GM18870 (cell line): Measurements from ENCODE around the gene ARRDC4.
A peak's percentile ranks its signal among the peaks of the same experiment; 100 is the strongest.

Experiments
- ATAC-seq: cut with Tn5 transposase; IDR thresholded peaks from one replicate; pipeline ENCODE4 v1.9.1; 2021; ENCODE audit warnings: moderate library complexity; ENCODE audit not compliant: unreplicated experiment

ARRDC4 gene, protein sequence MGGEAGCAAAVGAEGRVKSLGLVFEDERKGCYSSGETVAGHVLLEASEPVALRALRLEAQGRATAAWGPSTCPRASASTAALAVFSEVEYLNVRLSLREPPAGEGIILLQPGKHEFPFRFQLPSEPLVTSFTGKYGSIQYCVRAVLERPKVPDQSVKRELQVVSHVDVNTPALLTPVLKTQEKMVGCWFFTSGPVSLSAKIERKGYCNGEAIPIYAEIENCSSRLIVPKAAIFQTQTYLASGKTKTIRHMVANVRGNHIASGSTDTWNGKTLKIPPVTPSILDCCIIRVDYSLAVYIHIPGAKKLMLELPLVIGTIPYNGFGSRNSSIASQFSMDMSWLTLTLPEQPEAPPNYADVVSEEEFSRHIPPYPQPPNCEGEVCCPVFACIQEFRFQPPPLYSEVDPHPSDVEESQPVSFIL

DNA sequence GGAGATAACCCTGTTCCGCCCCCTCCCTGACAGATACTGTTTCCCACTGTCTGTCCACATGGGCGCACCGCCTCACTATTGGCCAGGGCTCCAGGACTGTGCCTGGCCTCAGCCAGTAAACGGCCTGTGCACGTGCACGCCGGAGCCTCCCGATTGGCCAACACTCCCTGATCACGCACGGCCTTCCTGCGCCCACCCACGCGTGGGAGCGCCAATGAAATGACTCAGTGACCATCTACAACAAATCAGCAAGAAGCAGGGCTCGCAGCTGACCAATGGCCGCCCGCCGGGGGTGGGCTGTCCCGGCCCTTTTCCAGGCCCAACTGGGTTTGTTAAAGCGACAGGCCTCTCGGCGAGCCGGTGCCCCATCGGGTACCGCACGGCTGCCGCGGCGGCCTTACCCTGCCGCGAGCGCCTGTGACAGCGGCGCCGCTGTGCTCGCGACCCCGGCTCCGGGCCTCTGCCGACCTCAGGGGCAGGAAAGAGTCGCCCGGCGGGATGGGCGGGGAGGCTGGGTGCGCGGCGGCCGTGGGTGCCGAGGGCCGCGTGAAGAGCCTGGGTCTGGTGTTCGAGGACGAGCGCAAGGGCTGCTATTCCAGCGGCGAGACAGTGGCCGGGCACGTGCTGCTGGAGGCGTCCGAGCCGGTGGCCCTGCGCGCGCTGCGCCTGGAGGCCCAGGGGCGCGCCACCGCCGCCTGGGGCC, at the start of gene ARRDC4:
TSS of gene ARRDC4 (plus strand) at position 340 of the 703 bp plus-strand sequence. CDS start at position 499, 159 bp downstream.
- peak; percentile 76 for ATAC-seq

GRCh38 chr15:97914711-97915110, 45.8 kb upstream of the ARRDC4 start:
- no peak for ATAC-seq

DNA sequence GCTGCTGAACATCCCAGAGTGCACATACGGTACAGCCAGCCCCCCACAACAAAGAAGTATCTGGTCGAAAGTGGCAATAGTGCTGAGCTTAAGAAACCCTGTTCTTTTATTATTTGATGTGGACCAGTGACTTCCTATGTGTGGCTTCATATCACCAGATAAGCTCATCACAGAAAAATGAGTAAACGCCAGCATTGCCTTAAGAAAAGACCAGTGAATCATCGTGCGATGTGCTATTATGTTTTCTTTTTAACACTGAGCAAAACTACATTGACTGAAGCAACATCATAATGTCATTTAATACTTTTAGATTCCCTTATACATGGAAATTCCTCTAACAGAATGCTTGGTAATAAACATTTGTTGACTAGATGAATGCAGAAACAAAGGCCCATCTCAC, 45.2 kb upstream of the ARRDC4 start:
- ATAC-seq: no peak

GRCh38 chr15:97921296-97921865, 39.1 kb upstream of the ARRDC4 start:
- no peak for ATAC-seq

DNA sequence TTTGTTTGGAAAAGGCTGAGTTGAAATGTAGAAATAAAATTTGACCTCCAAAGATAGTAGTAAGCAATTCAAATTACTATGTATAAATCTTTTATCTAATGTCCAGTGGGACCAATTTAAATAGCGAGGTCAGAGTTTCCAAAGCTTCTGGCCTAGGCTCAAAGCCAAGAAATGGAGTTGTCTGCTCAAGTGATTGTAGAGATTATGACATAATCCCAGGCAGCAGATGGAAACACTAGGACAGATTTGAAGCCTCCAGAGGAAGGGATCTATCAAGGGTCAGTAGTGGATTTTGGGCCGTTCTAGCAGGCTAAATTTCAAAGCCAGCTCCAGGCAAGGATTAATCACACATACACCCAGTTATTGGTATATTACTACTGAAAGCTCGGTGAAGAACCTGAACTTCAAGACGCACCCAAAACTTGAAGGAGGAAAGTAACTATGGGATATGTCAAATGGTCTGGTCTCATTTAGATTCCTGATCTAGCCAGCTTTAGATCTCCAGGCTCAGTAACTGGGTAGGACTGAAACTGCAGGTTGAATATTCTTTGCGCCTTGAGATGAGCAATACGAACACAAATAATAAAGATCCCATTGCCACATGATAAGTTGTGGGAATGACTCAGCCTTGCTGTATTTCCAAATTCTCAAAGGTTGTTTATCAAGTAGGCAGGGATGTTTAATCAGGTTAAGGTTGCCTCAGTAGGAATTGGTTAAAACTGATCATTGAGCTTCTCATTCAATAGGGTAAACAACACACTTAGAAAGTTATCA, 30.9 kb upstream of the ARRDC4 start:
- ATAC-seq: no peak

DNA sequence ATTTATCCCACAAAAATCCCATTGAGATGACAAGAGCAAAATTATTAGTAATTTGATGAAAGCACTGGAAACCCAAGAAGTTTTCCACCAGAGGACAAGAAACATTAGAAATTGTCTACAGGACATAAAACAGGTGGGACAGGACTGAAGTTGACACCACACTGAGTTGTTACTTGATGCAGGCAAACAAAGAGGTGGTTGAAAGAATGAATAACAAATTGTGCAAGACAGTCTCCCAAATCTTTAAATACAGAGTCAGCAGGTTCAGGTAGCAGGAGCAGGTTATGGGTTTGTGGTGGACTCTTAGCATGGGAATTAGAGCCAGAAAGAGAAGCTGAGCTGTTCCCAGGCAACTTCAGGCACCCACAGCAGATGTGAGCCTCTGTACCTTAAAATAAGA, 30.3 kb upstream of the ARRDC4 start:
- ATAC-seq: no peak

DNA sequence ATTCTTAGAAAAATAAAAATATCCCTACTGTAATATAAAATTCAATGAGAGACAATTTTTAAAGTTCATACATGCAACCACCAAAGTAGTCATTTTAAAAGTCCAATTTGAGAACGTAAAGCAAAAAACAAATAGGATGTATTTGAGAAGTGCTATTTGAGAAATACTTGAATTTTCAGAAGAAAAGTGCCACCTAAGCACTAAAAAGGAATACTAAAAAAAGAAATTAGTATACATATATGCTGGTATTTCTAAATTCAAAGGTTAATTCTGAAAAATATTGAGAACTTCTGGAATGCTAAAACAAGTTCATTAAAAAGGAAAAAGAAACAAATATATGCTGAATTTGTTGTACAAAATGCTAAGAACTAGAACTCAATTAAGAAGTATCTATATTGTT, 29.2 kb upstream of the ARRDC4 start:
- ATAC-seq: no peak

- no peak for ATAC-seq
Observed at GRCh38 chr15:97933589-97933988, 26.9 kb upstream of the ARRDC4 start.

- no peak for ATAC-seq
Observed at GRCh38 chr15:97940993-97941392, 19.5 kb upstream of the ARRDC4 start.

- no peak for ATAC-seq
Observed at GRCh38 chr15:97941572-97941971, 18.9 kb upstream of the ARRDC4 start.

- no peak for ATAC-seq
Observed at GRCh38 chr15:97944724-97945123, 15.8 kb upstream of the ARRDC4 start.

- no peak for ATAC-seq
Observed at GRCh38 chr15:97947465-97948260, 12.8 kb upstream of the ARRDC4 start.

- ATAC-seq: no peak
Observed at GRCh38 chr15:97953254-97953653, 7.2 kb upstream of the ARRDC4 start.

- no peak for ATAC-seq
Observed at GRCh38 chr15:97953748-97954147, 6.8 kb upstream of the ARRDC4 start.

- no peak for ATAC-seq
Observed at GRCh38 chr15:97955035-97955434, 5.5 kb upstream of the ARRDC4 start.

GRCh38 chr15:97955529-97955928, 5.0 kb upstream of the ARRDC4 start:
- ATAC-seq: no peak

- no peak for ATAC-seq
Observed at GRCh38 chr15:97959724-97960363, 659 bp upstream of the ARRDC4 start.

- no peak for ATAC-seq
Observed at GRCh38 chr15:97961067-97961954, 808 bp downstream of the ARRDC4 start.

DNA sequence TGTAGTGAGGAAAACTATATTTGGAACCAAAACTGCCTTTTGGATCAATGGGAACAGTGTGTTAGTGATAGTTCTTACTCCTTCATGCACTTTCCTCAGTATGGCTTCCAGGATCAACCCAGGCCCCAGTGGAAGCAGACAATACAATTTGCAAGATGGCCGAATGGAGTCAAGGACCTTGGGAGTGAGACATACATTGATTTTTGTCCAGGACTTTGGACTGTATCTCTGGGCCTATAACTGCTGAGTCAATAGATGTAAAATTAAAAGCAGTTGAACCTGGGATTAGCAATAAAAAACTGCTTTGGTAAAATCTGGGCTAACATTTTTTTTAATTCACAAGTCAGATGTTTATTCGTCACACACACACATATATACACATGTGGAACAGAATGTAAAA, 1.8 kb downstream of the ARRDC4 start:
- no peak for ATAC-seq
